GM03348 (cell line): ENCODE data around the gene TTC21A.

Experiments used
- DNase-seq: peaks from one replicate; pipeline ENCODE4 v3.0.0; 2012; ENCODE audit warnings: low spot score

The TTC21A gene

DNA sequence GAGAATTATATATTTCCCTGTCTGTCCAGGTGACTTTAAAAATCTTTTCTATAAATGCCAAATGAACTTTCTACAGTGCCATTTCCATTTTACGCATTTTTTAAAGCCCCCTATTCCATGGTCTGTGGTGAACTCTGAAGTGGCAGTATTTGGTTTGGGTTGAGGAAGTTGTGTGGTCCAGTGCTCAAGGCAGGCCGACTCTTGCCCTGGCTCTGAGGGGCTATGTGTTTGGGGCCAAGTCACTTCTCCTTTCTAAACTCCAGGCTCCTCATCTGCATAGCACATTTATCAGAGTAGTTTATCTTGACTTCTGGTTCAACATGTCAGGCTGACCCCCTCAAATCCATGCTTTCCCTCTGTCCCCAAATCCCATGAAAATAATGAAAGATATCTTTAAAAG, 14.1 kb downstream of the TTC21A start:
- DNase-seq, result no peak

DNA sequence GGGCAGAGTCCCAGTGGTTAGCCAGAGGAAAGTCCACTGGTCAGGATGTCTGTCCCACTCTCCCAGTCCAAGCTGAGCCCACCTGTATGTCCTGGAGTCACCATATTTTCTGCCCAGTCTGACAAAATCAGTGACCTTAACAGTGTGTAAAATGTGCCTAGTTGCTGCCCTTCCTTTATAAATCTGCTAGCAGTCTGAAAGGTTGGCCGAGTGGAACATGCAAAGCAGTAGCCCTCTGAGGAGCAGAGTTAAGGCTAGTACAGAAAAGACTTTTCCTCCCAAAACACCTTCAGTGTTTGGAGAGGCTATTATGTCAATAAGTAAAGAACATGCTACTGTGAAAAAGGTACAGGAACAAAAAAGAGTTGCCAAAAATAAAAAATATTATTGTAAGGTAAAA, 15.3 kb downstream of the TTC21A start:
- no peak for DNase-seq

DNA sequence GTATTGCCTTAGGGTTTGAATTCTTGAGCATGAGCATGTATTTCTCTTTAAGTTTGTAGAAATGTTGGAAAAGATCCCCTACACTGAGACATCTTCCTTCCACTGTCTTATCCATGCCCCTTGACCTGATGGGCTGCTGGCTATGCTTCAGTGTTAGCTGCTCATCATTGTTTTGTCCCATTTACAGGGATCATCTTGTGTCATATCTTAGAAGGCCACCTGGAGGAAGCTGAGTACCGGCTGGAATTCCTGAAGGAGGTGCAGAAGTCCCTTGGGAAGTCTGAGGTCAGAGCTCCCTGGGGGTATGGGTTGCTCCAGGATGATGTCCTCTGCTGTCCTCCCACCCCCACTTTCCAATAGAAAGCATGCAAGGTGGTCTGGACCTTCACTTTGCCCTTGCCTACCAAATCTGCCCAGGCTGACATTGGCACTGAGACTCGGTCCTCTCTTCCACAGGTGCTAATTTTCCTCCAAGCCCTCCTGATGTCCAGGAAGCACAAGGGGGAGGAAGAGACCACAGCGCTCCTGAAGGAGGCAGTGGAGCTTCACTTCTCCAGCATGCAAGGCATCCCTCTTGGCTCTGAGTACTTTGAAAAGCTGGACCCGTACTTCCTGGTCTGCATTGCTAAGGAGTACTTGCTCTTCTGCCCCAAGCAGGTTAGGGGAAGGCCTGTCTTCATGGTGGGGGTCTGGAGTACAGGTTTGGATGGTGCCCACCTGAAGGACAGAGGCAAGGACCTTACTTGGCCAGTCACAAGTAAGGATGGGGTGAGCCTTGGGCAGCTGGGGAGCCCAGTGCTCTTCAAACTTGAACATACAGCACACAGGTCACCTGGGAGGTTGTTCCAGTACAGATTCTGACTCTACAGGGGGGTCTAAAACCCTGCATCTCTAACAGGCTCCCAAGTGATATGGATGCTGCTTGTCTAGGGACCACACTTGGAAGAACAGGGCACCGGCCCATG, 17.7 kb downstream of the TTC21A start:
- peak; percentile 48 for DNase-seq

DNA sequence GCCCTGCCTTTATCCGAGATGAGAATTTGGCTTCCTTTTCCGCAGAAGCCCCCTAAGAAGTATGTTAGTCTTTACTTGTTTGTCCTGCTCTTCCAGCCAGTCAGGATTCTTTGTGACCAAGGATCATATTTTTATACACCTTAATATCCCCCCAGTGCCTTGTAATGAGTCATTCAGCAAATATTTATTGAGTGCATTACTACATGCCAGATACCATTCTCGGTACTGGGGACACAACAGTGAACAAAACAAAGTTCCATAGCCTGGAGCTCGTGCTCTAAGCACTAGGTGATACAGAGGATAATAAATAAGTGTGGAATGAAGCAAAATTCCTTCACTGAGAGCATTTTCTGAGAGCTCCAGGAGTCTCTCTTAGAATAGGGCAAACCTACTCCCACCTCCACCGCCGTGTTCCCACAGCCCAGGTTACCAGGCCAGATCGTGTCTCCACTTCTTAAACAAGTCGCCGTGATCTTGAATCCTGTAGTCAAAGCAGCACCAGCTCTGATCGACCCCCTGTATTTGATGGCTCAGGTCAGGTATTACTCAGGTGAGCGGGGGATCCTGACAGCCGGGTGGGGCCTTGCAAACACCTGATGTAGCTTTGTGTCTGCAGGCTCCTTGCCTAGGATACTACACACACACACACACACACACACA, 18.5 kb downstream of the TTC21A start:
- peak; percentile 39 for DNase-seq

DNA sequence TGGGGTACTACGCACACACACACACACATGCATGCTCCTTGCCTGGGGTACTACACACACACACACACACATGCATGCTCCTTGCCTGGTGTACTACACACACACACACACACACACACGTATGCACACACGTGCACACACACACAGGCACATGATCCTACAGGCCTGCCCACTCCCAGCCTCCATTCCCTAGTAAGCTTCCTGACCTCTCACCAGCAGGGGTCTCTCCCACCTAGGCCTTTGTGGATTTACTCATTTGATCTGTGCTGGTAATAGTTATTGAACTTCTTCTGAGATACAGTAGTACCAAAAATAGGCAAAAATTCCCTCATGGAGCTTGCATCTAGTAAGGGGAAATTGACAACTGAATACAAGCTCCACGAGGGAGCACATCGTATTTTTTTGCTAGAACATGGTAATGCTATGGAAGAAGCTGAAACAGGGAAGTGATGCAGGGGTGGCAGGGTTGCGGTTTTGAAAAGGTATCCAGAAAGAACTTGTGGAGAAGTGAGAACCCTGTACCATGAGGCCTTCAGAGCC, 19.1 kb downstream of the TTC21A start:
- DNase-seq, result peak; percentile 55

GRCh38 chr3:39127269-39127907, 19.9 kb downstream of the TTC21A start:
- DNase-seq, result no peak

DNA sequence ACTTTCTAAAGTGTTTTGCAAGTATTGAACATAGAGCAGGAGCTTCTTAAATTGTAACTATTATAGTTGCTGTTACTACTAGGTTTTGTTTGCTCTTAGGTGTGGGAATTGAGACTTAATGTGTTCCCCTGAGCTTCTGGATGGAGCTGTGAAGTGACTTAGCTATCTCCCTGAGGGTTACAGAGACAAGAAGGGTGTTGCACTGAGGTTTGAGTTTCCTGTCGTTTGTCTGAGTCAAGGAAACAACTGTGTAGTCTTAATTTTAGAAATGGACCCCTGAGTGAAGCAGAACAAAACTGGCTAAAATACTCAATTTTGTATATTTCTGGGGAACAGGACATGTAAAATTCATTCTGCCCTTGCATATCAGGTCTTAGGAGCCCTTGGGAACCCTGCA, 20.4 kb downstream of the TTC21A start:
- DNase-seq, result no peak

- no peak for DNase-seq
Observed at GRCh38 chr3:39128951-39129350, 21.5 kb downstream of the TTC21A start.

DNA sequence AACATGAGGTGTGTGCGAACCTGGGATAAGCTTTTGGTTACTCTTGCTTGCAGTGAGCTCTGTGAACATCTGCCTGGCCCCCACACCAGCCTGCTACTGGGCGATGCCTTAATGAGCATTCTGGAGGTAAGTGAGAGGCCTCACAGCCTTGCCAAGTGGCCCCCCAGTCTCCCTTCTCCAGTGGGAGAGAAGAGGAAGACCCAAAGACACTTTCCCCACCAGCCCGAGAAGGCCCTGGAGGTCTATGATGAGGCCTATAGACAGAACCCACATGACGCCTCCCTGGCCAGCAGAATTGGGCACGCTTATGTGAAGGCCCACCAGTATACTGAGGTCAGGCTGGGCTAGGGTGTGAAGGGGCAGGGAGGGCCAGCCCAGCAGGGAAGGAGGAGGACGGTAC, 22.5 kb downstream of the TTC21A start:
- DNase-seq, result no peak

DNA sequence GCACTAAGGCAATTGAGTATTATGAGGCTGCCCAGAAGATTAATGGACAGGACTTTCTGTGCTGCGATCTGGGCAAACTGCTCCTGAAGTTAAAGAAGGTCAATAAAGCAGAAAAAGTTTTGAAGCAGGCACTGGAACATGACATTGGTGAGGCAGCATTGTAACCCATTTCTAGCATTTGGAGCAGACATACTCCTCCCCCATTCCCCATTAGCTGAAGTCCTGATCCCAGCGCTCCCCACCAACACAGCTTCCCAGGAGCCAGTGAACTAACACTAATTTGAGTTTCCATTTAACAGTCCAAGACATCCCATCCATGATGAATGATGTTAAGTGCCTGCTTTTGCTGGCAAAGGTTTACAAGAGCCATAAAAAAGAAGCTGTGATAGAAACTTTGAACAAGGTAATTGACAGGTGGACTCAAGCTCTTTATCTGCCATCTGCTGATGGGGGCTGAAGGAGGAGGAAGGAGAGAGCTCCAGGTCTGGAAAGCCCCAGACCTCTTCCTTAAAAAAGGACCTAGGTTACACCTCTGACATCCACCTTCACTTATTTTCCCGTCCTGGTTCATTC, 23.3 kb downstream of the TTC21A start:
- DNase-seq, result no peak

GRCh38 chr3:39132096-39133092, 24.9 kb downstream of the TTC21A start:
- DNase-seq, result no peak

- no peak for DNase-seq
Observed at GRCh38 chr3:39133093-39133490, 25.6 kb downstream of the TTC21A start.

- no peak for DNase-seq
Observed at GRCh38 chr3:39133822-39134221, 26.3 kb downstream of the TTC21A start.

GRCh38 chr3:39134305-39134704, 26.8 kb downstream of the TTC21A start:
- no peak for DNase-seq

DNA sequence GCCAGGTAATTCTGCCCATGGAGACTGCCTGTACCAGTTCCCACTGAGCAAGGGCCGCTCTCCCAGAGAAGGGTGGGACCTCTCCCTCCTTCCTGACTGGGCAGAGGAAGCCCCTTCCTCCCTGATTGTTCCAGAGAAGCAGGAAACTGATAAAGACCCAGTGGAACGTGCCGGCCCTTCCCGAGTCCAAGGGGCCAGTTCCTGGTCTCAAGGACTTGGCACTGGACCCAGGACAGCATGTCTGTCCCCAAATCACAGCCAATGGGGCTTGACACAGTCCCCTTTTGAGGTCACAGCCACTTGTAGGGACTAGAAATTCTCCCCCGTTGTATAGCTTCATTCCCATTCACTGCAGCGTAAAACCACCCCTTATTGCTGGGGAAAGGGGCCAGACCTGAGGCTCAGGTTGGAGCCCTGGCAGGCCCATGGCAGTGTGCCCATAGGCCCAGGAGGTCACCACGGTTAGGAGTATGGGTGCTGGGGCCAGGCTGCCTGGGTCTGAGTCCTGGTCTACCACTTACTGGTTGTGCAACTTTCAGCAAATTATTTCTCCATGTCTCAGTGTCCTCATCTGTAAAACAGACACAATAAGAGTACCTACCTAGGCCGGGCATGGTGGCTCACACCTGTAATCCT, 27.8 kb downstream of the TTC21A start:
- DNase-seq, result no peak

DNA sequence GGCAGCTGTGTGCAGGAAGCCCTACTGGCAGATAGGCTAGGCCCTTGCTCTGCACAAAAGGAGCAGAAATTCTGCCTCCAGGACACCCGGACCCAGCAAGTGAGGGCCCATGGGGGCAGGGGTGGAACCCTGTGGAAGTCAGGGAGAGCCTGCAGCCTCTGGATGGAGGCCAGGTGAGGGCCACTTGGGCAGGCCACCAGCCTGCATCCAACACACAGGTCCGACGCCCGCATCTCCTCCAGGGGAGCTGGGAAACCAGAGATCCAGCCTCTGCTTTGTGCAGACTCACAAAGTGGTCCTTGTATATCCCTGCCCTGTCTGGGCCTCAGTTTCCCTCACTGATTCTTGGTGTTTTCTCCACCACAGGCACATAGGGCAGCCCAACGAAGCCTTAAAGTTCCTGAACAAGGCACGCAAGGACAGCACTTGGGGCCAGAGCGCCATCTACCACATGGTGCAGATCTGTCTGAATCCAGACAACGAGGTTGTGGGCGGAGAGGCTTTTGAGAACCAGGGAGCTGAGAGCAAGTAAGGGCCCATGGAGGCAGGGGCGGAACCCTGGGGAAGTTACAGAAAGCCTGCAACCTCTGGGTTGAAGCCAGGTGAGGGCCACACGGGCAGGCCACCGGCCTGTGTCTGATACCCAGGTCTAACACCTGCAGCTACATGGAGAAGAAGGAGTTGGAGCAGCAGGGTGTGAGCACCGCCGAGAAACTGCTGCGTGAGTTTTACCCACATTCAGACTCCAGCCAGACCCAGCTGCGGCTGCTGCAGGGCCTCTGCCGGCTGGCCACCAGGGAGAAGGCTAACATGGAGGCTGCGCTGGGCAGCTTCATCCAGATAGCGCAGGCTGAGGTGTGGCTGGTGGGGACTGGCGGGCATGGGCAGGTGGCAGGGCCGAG, 29.3 kb downstream of the TTC21A start:
- no peak for DNase-seq

GRCh38 chr3:39137435-39137936, 30.0 kb downstream of the TTC21A start:
- DNase-seq, result no peak

- DNase-seq, result no peak
Observed at GRCh38 chr3:39137991-39138803, 30.7 kb downstream of the TTC21A start.
